Esophagus (tissue), 2 donors: ENCODE data around the gene RNF183. TPM values are rescaled to one million over a fixed set of nuclear protein-coding genes. Genes with fewer than 3 reads are reported as not detected.
"Not testable (repeated sequence)": the region's sequence is repeated elsewhere in the genome, so short reads cannot be mapped to it uniquely, and the experiment has no call there.

Experiments used
- H3K27ac ChIP-seq, 2 donors: one replicate each; pipeline ENCODE4 v1.5.1; 2013; ENCODE audit warnings: low read depth in 2 of 2, mild to moderate bottlenecking in 2 of 2, inconsistent platforms in 1 of 2, low read length in 1 of 2, moderate library complexity in 1 of 2
- H3K27me3 ChIP-seq, 2 donors: one replicate each; pipeline ENCODE4 v1.6.1; 2013; ENCODE audit warnings: low read length in 2 of 2, control low read depth in 1 of 2, mild to moderate bottlenecking in 1 of 2; ENCODE audit not compliant: insufficient read depth in 2 of 2, control insufficient read depth in 1 of 2
- H3K36me3 ChIP-seq, 2 donors: one replicate each; pipeline ENCODE4 v1.6.1; 2013; ENCODE audit warnings: low read length in 1 of 2; ENCODE audit not compliant: control insufficient read depth in 2 of 2, insufficient read depth in 2 of 2
- H3K4me1 ChIP-seq, 2 donors: one replicate each; pipeline ENCODE4 v1.6.1; 2013; ENCODE audit warnings: low read length in 1 of 2; ENCODE audit not compliant: control insufficient read depth in 2 of 2, insufficient read depth in 2 of 2
- H3K4me3 ChIP-seq, 2 donors: one replicate each; pipeline ENCODE4 v1.5.1; 2013; ENCODE audit warnings: low read length in 2 of 2, mild to moderate bottlenecking in 2 of 2, low read depth in 1 of 2, moderate library complexity in 1 of 2
- H3K9me3 ChIP-seq, 2 donors: one replicate each; pipeline ENCODE4 v1.6.1; 2013; ENCODE audit warnings: mild to moderate bottlenecking in 2 of 2, low read depth in 1 of 2, low read length in 1 of 2, moderate library complexity in 1 of 2; ENCODE audit not compliant: control insufficient read depth in 2 of 2, insufficient read depth in 1 of 2
- WGBS, 2 donors: extraction: QIAGEN DNeasy Blood & Tissue Kit; methylation state at CpG; one replicate each; pipeline ENCODE4 v1.1.7; 2013; 5-methylcytosine and 5-hydroxymethylcytosine counted together
- polyA plus RNA-seq, 2 donors: library from polyadenylated mRNA; stranded (reverse); fragments of 200-250 nt; gene quantifications; one replicate each; pipeline ENCODE4 v1.2.3, GENCODE V29; 2013
- donor health status: healthy with polysubstance abuse.
- donor health status: Bipolar disorder and iron deficiency.

RNF183 gene
- polyA plus RNA-seq, 2 donors: 2.3 to 3.6 TPM

DNA sequence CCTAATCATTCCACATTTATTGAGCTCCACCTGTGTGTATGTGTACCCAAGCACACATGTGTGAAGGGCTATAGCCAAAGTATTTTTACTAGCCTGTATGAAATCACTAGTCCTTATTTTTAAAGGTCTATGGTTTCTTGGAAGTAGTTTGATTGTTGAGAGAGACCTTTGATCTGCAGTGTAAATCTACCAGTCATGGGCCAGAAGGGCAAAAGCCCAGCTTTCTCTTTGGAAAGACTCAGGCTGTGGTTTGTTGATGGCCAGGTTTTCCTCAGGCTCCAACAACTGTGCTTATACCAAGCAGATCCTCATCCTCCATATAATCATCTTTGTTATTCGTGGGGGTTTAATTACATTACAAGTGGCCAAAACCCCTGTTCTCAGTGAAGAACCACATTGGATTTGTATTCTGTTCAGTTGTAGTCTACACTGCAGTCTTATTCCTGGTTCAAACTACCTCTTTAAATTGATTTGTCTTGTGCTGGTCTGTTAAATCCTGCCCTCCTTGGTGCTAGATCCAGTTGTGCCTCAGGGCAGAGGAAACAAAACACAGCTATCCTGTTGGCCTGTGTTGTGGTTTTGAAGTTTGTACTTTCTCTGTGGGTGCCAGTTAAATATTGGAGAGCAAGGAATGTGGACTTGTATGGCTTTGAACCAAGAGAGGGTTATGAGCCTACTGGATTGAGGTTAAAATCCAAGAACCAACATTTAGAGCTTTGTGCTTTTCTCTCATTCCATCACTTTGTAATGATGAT, 41.1 kb downstream of the RNF183 start:
- H3K36me3 ChIP-seq: peaks cover 8 to 13% of the 10 kb centered on the region in 2 donors
- H3K27me3 ChIP-seq: no peaks in the 10 kb centered on the region
- WGBS, 2 donors: 66 to 85% methylated on average over 1 of the region's 1 CpG
- H3K27ac ChIP-seq: no peak overlapping the region
- no peaks in the 10 kb centered on the region for H3K9me3 ChIP-seq
- H3K4me1 ChIP-seq: no peaks in the 10 kb centered on the region
- H3K4me3 ChIP-seq: no peak overlapping the region

DNA sequence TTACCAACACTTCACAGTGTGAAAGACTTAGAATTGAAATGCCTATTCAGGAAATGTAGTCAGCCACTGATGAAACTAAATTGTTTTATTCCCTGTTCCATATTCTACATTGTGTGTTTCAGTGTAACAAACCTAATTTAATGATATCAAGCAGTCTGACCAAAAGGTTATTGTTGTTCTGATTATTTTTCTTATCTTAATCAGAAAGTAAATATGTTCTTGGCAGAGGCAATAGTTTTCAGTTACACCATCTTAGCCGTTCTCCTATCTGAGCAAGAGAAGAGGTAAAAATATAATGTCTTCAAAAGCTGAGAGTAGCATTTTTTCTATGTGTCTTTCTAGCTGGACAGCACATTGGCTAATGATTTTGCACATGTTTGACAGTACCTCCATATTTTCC, 44.9 kb downstream of the RNF183 start:
- Histone ChIP-seq H3K27ac (no peak overlapping the region), H3K9me3 (no peaks in the 10 kb centered on the region), H3K36me3 (peaks cover 8 to 13% of the 10 kb centered on the region in 2 donors), H3K27me3 (no peaks in the 10 kb centered on the region), H3K4me3 (no peak overlapping the region), H3K4me1 (no peaks in the 10 kb centered on the region)
- WGBS, 2 donors: 76 to 84% methylated on average over 1 of the region's 1 CpG

DNA sequence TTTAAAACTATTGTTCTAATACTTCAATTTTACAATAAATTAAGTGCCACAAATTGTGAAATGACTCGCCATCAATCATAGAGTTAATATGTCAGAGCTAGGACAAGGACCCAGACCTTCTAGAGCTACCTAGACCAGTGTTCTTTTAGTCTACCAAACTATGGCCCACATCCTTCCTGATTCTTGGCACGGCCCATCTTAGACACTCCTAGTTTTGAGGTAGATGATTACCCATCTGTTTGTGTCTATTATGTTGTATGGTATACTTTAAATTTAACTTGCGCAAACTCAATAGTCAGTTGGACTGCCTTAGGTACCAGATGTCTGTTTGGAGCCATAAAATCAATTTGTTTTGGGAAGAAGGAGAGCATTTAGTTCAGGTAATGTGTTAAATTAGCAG, 45.3 kb downstream of the RNF183 start:
- no peaks in the 10 kb centered on the region for H3K9me3 ChIP-seq
- H3K27me3 ChIP-seq: no peaks in the 10 kb centered on the region
- no peak overlapping the region for H3K4me3 ChIP-seq
- no peak overlapping the region for H3K27ac ChIP-seq
- H3K4me1 ChIP-seq: no peaks in the 10 kb centered on the region
- H3K36me3 ChIP-seq: peaks cover 8 to 13% of the 10 kb centered on the region in 2 donors
- WGBS, 2 donors: 93 to 96% methylated on average over 3 of the region's 3 CpGs

DNA sequence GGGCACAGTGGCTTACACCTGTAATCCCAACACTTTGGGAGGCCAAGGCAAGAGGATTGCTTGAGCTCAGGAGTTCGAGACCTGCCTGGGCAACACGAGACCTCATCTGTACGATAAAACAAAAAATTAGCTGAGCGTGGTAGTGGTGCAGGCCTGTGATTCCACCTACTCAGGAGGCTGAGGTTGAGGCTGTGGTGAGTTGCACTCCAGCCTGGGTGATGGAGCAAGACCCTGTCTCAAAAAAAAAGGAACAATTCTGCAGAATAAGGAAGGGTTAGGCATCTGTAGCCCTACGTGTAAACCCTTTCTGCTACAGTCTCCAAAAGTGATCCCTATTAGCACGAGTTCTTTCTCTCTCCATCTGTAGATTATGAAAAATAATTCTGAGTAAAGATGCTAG, 47.7 kb downstream of the RNF183 start:
- Histone ChIP-seq H3K4me3 (no peak overlapping the region), H3K27me3 (no peaks in the 10 kb centered on the region), H3K36me3 (peaks cover 8 to 10% of the 10 kb centered on the region in 2 donors), H3K9me3 (no peaks in the 10 kb centered on the region), H3K27ac (no peak overlapping the region), H3K4me1 (no peaks in the 10 kb centered on the region)
- WGBS, 2 donors: 94% methylated on average over 6 of the region's 6 CpGs

DNA sequence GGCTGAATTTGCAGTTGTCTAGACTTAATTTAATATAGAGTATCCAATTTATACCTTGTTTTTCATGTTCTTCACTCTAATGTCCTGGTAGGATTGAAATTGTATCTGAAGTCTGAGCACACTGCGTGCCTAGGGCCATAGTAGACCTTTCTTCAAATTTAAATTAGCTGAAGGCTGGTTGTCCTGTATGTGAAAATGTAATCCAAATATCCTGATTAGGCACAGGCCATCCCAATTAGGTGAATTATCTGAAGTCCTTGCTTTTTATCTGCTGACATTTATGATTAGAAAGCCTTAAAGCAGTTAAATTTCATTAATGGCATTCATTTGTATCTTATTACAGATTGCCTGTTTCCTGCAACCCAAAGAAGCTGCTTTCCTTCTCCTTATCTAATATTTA, 48.2 kb downstream of the RNF183 start:
- 99 to 100% methylated on average over 1 of the region's 1 CpG for WGBS, 2 donors
- no peaks in the 10 kb centered on the region for H3K4me1 ChIP-seq
- no peak overlapping the region for H3K27ac ChIP-seq
- no peak overlapping the region for H3K4me3 ChIP-seq
- peaks cover 3 to 9% of the 10 kb centered on the region in 2 donors for H3K36me3 ChIP-seq
- H3K27me3 ChIP-seq: no peaks in the 10 kb centered on the region
- no peaks in the 10 kb centered on the region for H3K9me3 ChIP-seq

DNA sequence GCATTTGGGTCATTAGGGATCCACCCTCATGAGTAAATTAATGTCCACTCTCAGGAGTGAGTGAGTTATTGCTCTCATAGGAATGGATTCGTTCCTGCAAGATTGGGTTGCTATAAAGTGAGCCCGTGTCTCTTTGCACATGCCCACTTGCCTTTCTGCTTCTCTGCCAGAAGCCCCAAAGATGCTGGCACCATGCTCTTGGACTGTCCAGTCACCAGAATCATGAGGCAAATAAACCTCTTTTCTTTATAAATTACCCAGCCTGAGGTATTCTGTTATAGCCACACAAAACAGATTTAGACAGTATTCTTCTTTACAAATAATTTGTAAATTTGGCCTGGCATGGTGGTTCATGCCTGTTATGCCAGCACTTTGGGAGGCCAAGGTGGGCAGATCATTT, 52.4 kb downstream of the RNF183 start:
- 96 to 98% methylated on average over 2 of the region's 2 CpGs for WGBS, 2 donors
- no peak overlapping the region for H3K4me3 ChIP-seq

DNA sequence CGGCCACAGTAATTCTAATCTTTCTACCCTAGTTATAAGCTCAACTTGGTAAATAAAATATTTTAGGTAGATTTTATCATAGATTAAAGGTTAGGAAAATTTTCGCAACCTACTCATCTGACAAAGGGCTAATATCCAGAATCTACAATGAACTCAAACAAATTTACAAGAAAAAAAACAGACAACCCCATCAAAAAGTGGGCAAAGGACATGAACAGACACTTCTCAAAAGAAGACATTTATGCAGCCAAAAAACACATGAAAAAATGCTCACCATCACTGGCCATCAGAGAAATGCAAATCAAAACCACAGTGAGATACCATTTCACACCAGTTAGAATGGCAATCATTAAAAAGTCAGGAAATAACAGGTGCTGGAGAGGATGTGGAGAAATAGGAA, 53.5 kb downstream of the RNF183 start:
- H3K36me3 ChIP-seq, H3K9me3 ChIP-seq, H3K27ac ChIP-seq, H3K27me3 ChIP-seq, H3K4me3 ChIP-seq, H3K4me1 ChIP-seq: not testable (repeated sequence)
- 98% methylated on average over 2 of the region's 2 CpGs for WGBS, 2 donors

More for the DNA sequence above, 52.4 kb downstream of the RNF183 start:
- Histone ChIP-seq H3K9me3 (no peaks in the 10 kb centered on the region), H3K4me1 (no peaks in the 10 kb centered on the region), H3K27me3 (no peaks in the 10 kb centered on the region), H3K36me3 (no peaks in the 10 kb centered on the region), H3K27ac (no peak overlapping the region)

DNA sequence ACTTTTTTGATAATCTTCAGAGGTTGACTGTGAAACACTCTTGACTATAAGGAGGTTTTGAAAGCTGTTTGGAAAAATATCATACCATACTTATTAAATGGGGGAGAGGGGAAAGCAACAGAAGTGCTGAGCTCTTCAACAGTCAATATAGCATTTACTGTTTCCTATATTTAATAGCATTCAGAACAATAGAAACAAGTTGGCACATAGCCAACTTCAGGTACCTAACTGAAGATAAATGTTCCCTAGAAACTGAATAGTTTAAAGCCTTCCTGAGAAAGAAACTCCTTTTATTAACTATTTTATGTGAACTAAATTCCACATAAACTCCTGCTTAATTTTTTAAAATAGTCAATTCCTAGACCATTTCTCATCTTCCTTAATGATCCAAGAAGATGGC, 55.5 kb downstream of the RNF183 start:
- Histone ChIP-seq H3K36me3 (no peaks in the 10 kb centered on the region), H3K27ac (no peak overlapping the region), H3K4me3 (no peak overlapping the region), H3K4me1 (no peaks in the 10 kb centered on the region), H3K9me3 (no peaks in the 10 kb centered on the region), H3K27me3 (no peaks in the 10 kb centered on the region)
